ENCODE data around the gene MERTK.

Gene MERTK

DNA sequence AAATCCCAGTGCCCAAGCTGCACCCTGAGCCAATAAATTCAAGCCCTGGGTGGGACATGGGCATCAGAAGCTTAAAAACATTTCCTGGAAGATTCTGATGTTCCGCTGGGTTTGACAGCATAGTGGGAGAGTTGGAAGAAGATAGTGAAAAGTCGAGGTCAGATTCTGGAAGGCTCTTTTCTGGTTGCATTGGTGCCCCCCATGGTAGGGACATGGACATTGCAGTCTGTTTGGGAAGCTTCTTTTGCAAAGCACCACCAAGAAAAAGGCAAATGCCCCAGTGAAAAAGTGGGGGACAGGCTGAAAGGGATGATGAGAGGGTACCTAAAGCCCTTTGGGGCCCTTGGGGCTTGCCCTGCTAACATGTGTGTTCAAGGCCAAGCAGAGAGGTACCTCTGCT lies 21.0 kb downstream of the MERTK start:
- TF ChIP-seq TAF1 (IDR thresholded peaks at IDR 0.05; ENCODE audit: borderline replicate concordance, insufficient read depth, low read length) (no peak), SIN3A (IDR thresholded peaks at IDR 0.05; ENCODE audit: borderline replicate concordance, insufficient read depth, low read length) (no peak), FOXP2 (optimal IDR thresholded peaks at IDR 0.05; ENCODE audit: borderline replicate concordance, extremely low read depth, extremely low read length, insufficient read depth) (no peak), POLR2AphosphoS5 (IDR thresholded peaks at IDR 0.05; ENCODE audit: low read depth, low read length) (no peak)
- TF ChIP-seq, protein P1, sequence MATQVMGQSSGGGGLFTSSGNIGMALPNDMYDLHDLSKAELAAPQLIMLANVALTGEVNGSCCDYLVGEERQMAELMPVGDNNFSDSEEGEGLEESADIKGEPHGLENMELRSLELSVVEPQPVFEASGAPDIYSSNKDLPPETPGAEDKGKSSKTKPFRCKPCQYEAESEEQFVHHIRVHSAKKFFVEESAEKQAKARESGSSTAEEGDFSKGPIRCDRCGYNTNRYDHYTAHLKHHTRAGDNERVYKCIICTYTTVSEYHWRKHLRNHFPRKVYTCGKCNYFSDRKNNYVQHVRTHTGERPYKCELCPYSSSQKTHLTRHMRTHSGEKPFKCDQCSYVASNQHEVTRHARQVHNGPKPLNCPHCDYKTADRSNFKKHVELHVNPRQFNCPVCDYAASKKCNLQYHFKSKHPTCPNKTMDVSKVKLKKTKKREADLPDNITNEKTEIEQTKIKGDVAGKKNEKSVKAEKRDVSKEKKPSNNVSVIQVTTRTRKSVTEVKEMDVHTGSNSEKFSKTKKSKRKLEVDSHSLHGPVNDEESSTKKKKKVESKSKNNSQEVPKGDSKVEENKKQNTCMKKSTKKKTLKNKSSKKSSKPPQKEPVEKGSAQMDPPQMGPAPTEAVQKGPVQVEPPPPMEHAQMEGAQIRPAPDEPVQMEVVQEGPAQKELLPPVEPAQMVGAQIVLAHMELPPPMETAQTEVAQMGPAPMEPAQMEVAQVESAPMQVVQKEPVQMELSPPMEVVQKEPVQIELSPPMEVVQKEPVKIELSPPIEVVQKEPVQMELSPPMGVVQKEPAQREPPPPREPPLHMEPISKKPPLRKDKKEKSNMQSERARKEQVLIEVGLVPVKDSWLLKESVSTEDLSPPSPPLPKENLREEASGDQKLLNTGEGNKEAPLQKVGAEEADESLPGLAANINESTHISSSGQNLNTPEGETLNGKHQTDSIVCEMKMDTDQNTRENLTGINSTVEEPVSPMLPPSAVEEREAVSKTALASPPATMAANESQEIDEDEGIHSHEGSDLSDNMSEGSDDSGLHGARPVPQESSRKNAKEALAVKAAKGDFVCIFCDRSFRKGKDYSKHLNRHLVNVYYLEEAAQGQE (IDR thresholded peaks at IDR 0.05; ENCODE audit: insufficient read depth in 1 of 2, low read depth in 2 of 2, low read length in 2 of 2): no peak

DNA sequence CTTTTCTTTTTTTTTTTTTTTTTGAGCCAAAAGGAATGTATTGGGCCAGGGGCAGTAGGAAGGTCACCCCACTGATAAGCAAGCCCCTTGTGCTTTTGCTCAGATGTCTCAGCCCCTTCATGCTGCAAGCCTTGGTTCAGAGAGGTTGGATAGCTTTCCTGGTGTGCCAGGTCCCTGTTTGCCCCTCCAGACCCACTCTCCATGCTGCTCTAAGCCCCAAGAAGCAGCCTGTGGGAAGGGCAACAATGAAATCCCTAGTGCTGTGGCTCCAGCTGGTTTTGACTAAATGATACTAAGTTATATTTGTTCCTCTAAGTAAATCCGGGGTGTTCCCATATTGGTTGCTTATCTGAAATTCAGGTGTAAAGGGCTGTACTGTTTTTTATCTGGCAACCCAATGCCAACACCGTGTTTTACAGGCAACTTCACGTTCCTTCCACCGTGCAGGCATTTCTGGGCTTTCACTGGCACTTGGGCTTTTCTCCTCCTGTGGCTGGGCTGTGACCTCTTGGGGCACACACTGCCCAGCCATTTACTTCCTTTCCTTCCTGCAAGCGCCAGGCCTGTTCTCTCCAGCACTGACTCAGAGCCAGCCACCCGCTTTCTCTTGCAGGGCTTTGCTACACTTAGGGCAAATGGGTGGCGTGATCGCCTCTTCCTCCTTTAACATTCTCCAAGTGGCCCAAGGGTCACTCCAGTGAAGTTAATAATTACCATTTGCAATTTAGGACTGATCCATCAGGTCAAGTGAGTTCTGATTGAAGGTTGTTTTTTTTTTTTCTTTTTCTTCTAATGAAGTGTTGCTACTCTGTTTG lies 21.6 kb downstream of the MERTK start:
- TF ChIP-seq TAF1 (IDR thresholded peaks at IDR 0.05; ENCODE audit: borderline replicate concordance, insufficient read depth, low read length): no peak
- TF ChIP-seq SIN3A (IDR thresholded peaks at IDR 0.05; ENCODE audit: borderline replicate concordance, insufficient read depth, low read length): no peak
- TF ChIP-seq, protein P1 (IDR thresholded peaks at IDR 0.05; ENCODE audit: insufficient read depth in 1 of 2, low read depth in 2 of 2, low read length in 2 of 2): no peak
- TF ChIP-seq POLR2AphosphoS5 (IDR thresholded peaks at IDR 0.05; ENCODE audit: low read depth, low read length): no peak

DNA sequence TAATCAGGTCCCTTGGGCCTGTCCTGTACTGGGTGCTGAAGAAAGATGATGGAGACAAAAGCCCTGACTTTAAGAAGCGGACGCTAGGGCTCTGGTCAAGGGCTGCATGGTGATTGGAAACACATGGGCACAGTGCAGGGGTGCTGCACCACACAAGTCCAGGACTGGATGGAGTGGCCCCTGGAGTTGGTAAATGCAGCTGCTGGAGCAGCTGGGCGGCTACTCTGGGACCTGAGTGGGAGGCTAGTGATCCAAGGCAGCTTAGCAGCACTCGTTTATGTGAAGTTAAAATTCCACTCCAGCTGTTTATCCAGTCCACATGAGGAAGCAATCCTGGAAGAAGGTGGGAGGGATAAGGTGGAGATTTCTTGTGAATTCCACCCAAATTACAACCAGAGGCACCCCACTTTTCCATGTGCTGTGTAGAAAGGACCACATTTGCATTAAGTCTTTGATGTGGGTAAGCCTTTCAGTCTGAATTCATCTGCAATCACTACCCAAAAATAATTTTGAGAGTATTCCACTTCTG lies 24.9 kb downstream of the MERTK start:
- TF ChIP-seq, protein P1 (IDR thresholded peaks at IDR 0.05; ENCODE audit: insufficient read depth in 1 of 2, low read depth in 2 of 2, low read length in 2 of 2): no peak
- no peak for TF ChIP-seq SIN3A (IDR thresholded peaks at IDR 0.05; ENCODE audit: borderline replicate concordance, insufficient read depth, low read length)

DNA sequence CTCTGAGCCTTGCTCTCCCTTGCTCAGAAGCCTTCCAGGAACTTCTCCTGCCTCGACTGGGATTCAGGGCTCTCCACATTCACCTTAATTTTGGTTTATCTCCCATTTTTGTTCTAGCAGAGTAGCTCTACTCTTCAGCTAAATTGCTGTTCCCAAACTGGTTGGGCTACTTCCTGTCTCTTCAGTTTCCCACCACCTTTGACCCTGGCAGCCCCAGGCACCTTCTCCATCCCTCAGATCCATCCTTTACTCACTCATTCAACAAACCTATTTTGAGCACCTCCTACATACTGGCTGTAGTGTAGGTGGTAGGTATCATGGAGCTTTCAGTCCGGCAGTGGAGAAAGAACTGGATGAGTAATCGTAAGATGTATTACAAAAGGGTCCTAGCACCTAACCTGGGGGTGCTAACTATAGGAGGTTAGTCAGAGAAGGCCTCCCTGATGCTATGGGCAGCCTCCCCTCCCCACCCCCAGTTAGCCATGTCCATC lies 26.3 kb downstream of the MERTK start:
- TF ChIP-seq TAF1 (IDR thresholded peaks at IDR 0.05; ENCODE audit: borderline replicate concordance, insufficient read depth, low read length): no peak
- no peak for TF ChIP-seq FOXP2 (optimal IDR thresholded peaks at IDR 0.05; ENCODE audit: borderline replicate concordance, extremely low read depth, extremely low read length, insufficient read depth)
- TF ChIP-seq POLR2AphosphoS5 (IDR thresholded peaks at IDR 0.05; ENCODE audit: low read depth, low read length): no peak
- TF ChIP-seq, protein P1 (IDR thresholded peaks at IDR 0.05; ENCODE audit: insufficient read depth in 1 of 2, low read depth in 2 of 2, low read length in 2 of 2): no peak
- TF ChIP-seq SIN3A (IDR thresholded peaks at IDR 0.05; ENCODE audit: borderline replicate concordance, insufficient read depth, low read length): no peak

Measured in PFSK-1 (cell line).